ENCODE results near the gene ASTN2. TPM values are rescaled to one million over a fixed set of nuclear protein-coding genes. Genes with fewer than 3 reads are reported as not detected.

The ASTN2 gene
- total RNA-seq, 4 donors from 2014 or later = 0.97 to 4.7 (median 3.0) TPM

DNA sequence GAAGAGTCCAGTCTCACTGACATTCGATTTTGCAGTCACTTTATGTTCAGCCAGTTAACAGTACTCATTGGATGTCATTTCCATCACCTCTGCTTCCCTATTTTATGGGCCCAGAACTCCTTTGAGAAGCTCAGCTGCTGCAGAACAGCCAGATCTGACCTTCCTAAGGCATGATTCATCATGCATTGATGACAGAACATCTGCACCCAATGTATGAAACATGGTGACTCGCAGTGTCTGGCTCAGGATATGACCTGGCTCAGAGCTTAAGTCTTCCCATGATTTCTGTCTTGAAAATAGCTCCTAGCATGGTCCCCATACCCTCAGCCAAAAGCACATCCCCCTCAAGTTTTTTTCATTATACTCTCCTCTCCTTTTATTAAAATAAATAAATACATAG lies 820.3 kb downstream of the ASTN2 start:
- H3K4me3 ChIP-seq (ENCODE audit: low read depth, poor library complexity, severe bottlenecking) = no peak overlapping the region
- intact Hi-C loops (cut with DNase I; ENCODE audit: low total_unique reads) = no loop called here
- peak in 1 of 2 donors; percentile 49 for DNase-seq (ENCODE audit: low spot score in 2 of 2)
- TF ChIP-seq, protein P1, sequence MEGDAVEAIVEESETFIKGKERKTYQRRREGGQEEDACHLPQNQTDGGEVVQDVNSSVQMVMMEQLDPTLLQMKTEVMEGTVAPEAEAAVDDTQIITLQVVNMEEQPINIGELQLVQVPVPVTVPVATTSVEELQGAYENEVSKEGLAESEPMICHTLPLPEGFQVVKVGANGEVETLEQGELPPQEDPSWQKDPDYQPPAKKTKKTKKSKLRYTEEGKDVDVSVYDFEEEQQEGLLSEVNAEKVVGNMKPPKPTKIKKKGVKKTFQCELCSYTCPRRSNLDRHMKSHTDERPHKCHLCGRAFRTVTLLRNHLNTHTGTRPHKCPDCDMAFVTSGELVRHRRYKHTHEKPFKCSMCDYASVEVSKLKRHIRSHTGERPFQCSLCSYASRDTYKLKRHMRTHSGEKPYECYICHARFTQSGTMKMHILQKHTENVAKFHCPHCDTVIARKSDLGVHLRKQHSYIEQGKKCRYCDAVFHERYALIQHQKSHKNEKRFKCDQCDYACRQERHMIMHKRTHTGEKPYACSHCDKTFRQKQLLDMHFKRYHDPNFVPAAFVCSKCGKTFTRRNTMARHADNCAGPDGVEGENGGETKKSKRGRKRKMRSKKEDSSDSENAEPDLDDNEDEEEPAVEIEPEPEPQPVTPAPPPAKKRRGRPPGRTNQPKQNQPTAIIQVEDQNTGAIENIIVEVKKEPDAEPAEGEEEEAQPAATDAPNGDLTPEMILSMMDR (IDR thresholded peaks at IDR 0.05) = no peak
- TF ChIP-seq POLR2A (IDR thresholded peaks at IDR 0.05) = no peak
- WGBS, 2 donors = 36 to 44% methylated on average over 2 of the region's 2 CpGs

GRCh38 chr9:116592970-116593369 lies 821.9 kb downstream of the ASTN2 start:
- DNase-seq (ENCODE audit: low spot score in 2 of 2) = peak in 1 of 2 donors; percentile 39
- no peak overlapping the region for H3K4me3 ChIP-seq (ENCODE audit: low read depth, poor library complexity, severe bottlenecking)
- intact Hi-C loops (cut with DNase I; ENCODE audit: low total_unique reads) = no loop called here
- TF ChIP-seq POLR2A (IDR thresholded peaks at IDR 0.05) = no peak
- TF ChIP-seq, protein P1 (IDR thresholded peaks at IDR 0.05) = no peak
- WGBS, 2 donors = 44 to 58% methylated on average over 3 of the region's 3 CpGs

DNA sequence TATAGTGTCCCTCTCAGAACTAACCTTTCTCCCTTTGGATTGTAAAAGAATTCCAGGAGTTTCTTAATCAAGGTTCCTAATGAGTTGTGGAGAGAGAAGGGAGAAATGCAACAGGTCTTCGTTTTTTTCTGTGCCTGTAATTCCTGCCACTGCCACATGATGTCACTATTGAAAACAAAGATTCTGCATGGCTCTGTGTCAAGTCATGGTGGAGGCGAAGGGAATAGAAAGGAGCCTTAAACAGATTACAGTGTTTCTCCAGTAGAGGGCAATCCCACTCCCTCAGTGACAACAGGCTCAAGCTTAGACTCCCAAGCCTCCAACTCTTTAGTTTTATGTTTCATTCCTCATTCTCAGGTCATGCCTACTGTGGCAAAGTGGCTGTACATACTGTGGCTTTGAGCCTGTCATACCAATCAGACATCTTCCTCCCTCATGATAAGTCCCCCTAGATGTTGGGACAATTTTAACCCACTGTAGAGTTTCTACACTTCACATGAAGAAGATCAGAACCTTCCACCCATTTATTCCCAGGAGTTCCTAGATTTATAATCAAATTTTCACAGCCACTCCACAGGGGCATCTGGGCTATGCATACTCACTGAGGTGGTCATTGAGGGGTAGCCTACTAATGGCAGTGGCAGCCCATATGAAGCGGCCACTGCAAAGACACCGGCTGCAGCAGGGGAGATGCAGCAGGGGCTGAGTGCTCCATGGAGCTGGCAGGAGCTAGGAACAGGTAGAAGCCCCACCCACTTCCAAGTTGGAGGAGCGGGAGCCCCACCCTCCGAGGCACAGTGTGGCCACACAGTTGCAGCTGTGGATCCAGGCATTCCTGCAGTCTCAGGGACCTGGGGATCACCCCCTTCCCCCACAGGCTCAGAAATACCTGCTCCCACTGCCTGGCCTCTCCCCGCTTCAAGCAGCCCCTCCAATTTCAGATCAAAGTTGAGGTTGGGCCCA lies 825.2 kb downstream of the ASTN2 start:
- no peak for TF ChIP-seq POLR2A (IDR thresholded peaks at IDR 0.05)
- TF ChIP-seq, protein P1 (IDR thresholded peaks at IDR 0.05) = no peak
- no peak overlapping the region for H3K4me3 ChIP-seq (ENCODE audit: low read depth, poor library complexity, severe bottlenecking)
- 75 to 79% methylated on average over 6 to 7 of the region's 7 CpGs for WGBS, 2 donors
- no peak for DNase-seq (ENCODE audit: low spot score in 2 of 2)
- intact Hi-C loops (cut with DNase I; ENCODE audit: low total_unique reads) = no loop called here

- TF ChIP-seq, protein P1 (IDR thresholded peaks at IDR 0.05) = no peak
- no peak for TF ChIP-seq POLR2A (IDR thresholded peaks at IDR 0.05)
- 62 to 63% methylated on average over 1 of the region's 1 CpG for WGBS, 2 donors
- intact Hi-C loops (cut with DNase I; ENCODE audit: low total_unique reads) = no loop called here
- H3K4me3 ChIP-seq (ENCODE audit: low read depth, poor library complexity, severe bottlenecking) = no peak overlapping the region
- no peak for DNase-seq (ENCODE audit: low spot score in 2 of 2)
Measured at GRCh38 chr9:116587919-116588318, 826.9 kb downstream of the ASTN2 start.

DNA sequence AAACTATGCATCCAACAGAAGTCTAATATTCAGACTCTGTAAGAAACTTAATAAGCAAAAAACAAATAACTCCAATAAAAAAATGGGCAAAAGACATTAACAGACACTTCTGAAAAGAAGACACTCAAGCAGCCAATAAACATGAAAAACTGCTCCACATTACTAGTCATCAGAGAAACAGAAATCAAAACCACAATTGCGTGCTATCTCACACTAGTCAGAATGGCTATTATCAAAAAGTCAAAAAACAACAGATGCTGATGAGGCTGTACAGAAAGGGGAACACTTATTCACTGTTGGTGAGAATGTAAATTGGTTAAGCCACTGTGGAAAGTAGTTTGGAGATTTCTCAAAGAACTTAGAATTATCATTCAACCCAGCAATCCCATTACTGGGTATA lies 829.0 kb downstream of the ASTN2 start:
- TF ChIP-seq, protein P1 (IDR thresholded peaks at IDR 0.05) = no peak
- no peak for TF ChIP-seq POLR2A (IDR thresholded peaks at IDR 0.05)
- WGBS, 2 donors = 92 to 94% methylated on average over 1 of the region's 1 CpG
- H3K4me3 ChIP-seq (ENCODE audit: low read depth, poor library complexity, severe bottlenecking) = no peak overlapping the region
- no peak for DNase-seq (ENCODE audit: low spot score in 2 of 2)
- intact Hi-C loops (cut with DNase I; ENCODE audit: low total_unique reads) = no loop called here

Measured in lower leg skin (tissue), 4 donors.